H9 (cell line): ENCODE data around the gene JMJD7. TPM values are rescaled to one million over a fixed set of nuclear protein-coding genes. Genes with fewer than 3 reads are reported as not detected.

Experiments used
- DNase-seq: peaks from one replicate; pipeline ENCODE4 v3.0.0-alpha.2; 2017
- H2AFZ ChIP-seq: one replicate; pipeline ENCODE4 v1.6.1; 2013; ENCODE audit warnings: mild to moderate bottlenecking, low read length, control low read depth, moderate library complexity
- H2AK5ac ChIP-seq: 2 replicates; pipeline ENCODE4 v1.6.1; 2013; ENCODE audit warnings: low read length, control low read depth, mixed read lengths; ENCODE audit not compliant: insufficient read length
- H2BK120ac ChIP-seq: one replicate; pipeline ENCODE4 v1.6.1; 2013; ENCODE audit warnings: low read depth, mild to moderate bottlenecking, low read length, control low read depth, inconsistent platforms; ENCODE audit not compliant: poor library complexity, severe bottlenecking
- H2BK12ac ChIP-seq: 2 replicates; pipeline ENCODE4 v1.6.1; 2013; ENCODE audit warnings: low read length, control low read depth, mixed read lengths, low read depth; ENCODE audit not compliant: insufficient read length
- H2BK15ac ChIP-seq: 2 replicates; pipeline ENCODE4 v1.6.1; 2013; ENCODE audit warnings: low read depth, low read length, control low read depth
- H2BK20ac ChIP-seq: one replicate; pipeline ENCODE4 v1.6.1; 2013; ENCODE audit warnings: low read depth, mild to moderate bottlenecking, low read length, control low read depth, inconsistent platforms; ENCODE audit not compliant: poor library complexity, severe bottlenecking
- H2BK5ac ChIP-seq: 2 replicates; pipeline ENCODE4 v1.6.1; 2013; ENCODE audit warnings: low read length, control low read depth, mixed read lengths; ENCODE audit not compliant: insufficient read length
- H3K14ac ChIP-seq: 2 replicates; pipeline ENCODE4 v1.6.1; 2013; ENCODE audit warnings: low read length, control low read depth; ENCODE audit not compliant: insufficient read depth
- H3K18ac ChIP-seq: 2 replicates; pipeline ENCODE4 v1.6.1; 2013; ENCODE audit warnings: low read depth, mild to moderate bottlenecking, mixed read lengths, low read length, control low read depth; ENCODE audit not compliant: insufficient read length
- H3K23ac ChIP-seq: 2 replicates; pipeline ENCODE4 v1.6.1; 2013; ENCODE audit warnings: low read length, control low read depth, mixed read lengths, low read depth; ENCODE audit not compliant: insufficient read length
- H3K23me2 ChIP-seq: 2 replicates; pipeline ENCODE4 v1.6.1; 2013; ENCODE audit warnings: low read depth, mild to moderate bottlenecking, mixed read lengths, low read length, control low read depth; ENCODE audit not compliant: insufficient read length, poor library complexity, severe bottlenecking
- H3K27ac ChIP-seq: 2 replicates; pipeline ENCODE4 v1.5.1; 2013; ENCODE audit warnings: low read length, control low read depth, mixed read lengths, low read depth; ENCODE audit not compliant: insufficient read length
- H3K27me3 ChIP-seq: 2 replicates; pipeline ENCODE4 v1.6.1; 2013; ENCODE audit warnings: low read length, control low read depth, inconsistent platforms; ENCODE audit not compliant: insufficient read depth
- H3K4ac ChIP-seq: 2 replicates; pipeline ENCODE4 v1.6.1; 2013; ENCODE audit warnings: low read depth, mild to moderate bottlenecking, control low read depth, inconsistent platforms, low read length, moderate library complexity
- H3K4me1 ChIP-seq: 2 replicates; pipeline ENCODE4 v1.6.1; 2013; ENCODE audit warnings: low read length, control low read depth, inconsistent platforms; ENCODE audit not compliant: insufficient read depth
- H3K4me2 ChIP-seq: 2 replicates; pipeline ENCODE4 v1.6.1; 2013; ENCODE audit warnings: low read length, control low read depth, mixed read lengths; ENCODE audit not compliant: insufficient read length, insufficient read depth
- H3K56ac ChIP-seq: 2 replicates; pipeline ENCODE4 v1.6.1; 2013; ENCODE audit warnings: low read depth, mild to moderate bottlenecking, mixed read lengths, low read length, control low read depth; ENCODE audit not compliant: insufficient read length
- H3K79me1 ChIP-seq: 2 replicates; pipeline ENCODE4 v1.6.1; 2013; ENCODE audit warnings: low read depth, mild to moderate bottlenecking, moderate library complexity, low read length, control low read depth, inconsistent platforms; ENCODE audit not compliant: insufficient read depth, poor library complexity, severe bottlenecking
- H3K79me2 ChIP-seq: 2 replicates; pipeline ENCODE4 v1.6.1; 2013; ENCODE audit warnings: low read length, control low read depth, inconsistent platforms; ENCODE audit not compliant: insufficient read depth
- H3K9ac ChIP-seq: 2 replicates; pipeline ENCODE4 v1.6.1; 2013; ENCODE audit warnings: low read length, control low read depth, mixed read lengths; ENCODE audit not compliant: insufficient read length; ENCODE audit errors: extremely low read depth
- H3K9me3 ChIP-seq: one replicate; pipeline ENCODE4 v1.6.1; 2013; ENCODE audit warnings: low read depth, low read length, inconsistent platforms; ENCODE audit not compliant: control insufficient read depth
- H3T11ph ChIP-seq: one replicate; pipeline ENCODE4 v1.6.1; 2013; ENCODE audit warnings: mild to moderate bottlenecking, low read length, control low read depth, inconsistent platforms
- H4K20me1 ChIP-seq: one replicate; pipeline ENCODE4 v1.6.1; 2013; ENCODE audit not compliant: control insufficient read depth, insufficient read length, insufficient read depth
- H4K5ac ChIP-seq: 2 replicates; pipeline ENCODE4 v1.6.1; 2013; ENCODE audit warnings: low read depth, mild to moderate bottlenecking, mixed read lengths, low read length, control low read depth; ENCODE audit not compliant: insufficient read length
- H4K8ac ChIP-seq: replicated peaks from 2 replicates; pipeline ENCODE4 v1.6.1; 2013; ENCODE audit warnings: low read length, control low read depth, mixed read lengths, low read depth; ENCODE audit not compliant: insufficient read length
- H4K91ac ChIP-seq: 2 replicates; pipeline ENCODE4 v1.6.1; 2013; ENCODE audit warnings: low read depth, mild to moderate bottlenecking, moderate library complexity, mixed read lengths, low read length, control low read depth; ENCODE audit not compliant: insufficient read length
- H3K27ac Mint-ChIP-seq, 3 experiments: 2 replicates in 2 of 3; 3 replicates in 1 of 3; pipeline ENCODE4 v1.8.0; 2020 to 2021; ENCODE audit warnings: mixed read lengths in 3 of 3, mild to moderate bottlenecking in 1 of 3, moderate library complexity in 1 of 3
- H3K27me3 Mint-ChIP-seq: 2 replicates; pipeline ENCODE4 v1.8.0; 2021; ENCODE audit warnings: low read depth, mild to moderate bottlenecking, moderate library complexity, mixed read lengths
- H3K36me3 Mint-ChIP-seq, 3 experiments: 2 replicates in 2 of 3; 3 replicates in 1 of 3; pipeline ENCODE4 v1.8.0; 2020 to 2021; ENCODE audit warnings: low read depth in 3 of 3, mixed read lengths in 3 of 3; ENCODE audit not compliant: insufficient read depth in 1 of 3
- H3K4me1 Mint-ChIP-seq, 2 experiments: 2 replicates each; pipeline ENCODE4 v1.8.0; 2020; ENCODE audit warnings: mixed read lengths in 2 of 2
- H3K4me3 Mint-ChIP-seq, 2 experiments: 2 replicates in 1 of 2; 3 replicates in 1 of 2; pipeline ENCODE4 v1.8.0; 2020 to 2021; ENCODE audit warnings: mild to moderate bottlenecking in 2 of 2, mixed read lengths in 2 of 2, moderate library complexity in 1 of 2
- H3K9me3 Mint-ChIP-seq, 2 experiments: 2 replicates in 1 of 2; 3 replicates in 1 of 2; pipeline ENCODE4 v1.8.0; 2020; ENCODE audit warnings: mild to moderate bottlenecking in 2 of 2, mixed read lengths in 2 of 2, moderate library complexity in 1 of 2
- CTCF ChIP-seq: fragments of 200-600 bp; sonication (generic); conservative IDR thresholded peaks from 3 replicates; pipeline ENCODE4 v1.8.0; 2021; ENCODE audit warnings: antibody characterized with exemption, mild to moderate bottlenecking
- WGBS: extraction: QIAGEN DNeasy Blood & Tissue Kit; methylation state at CpG from one replicate; pipeline ENCODE4 v1.1.7; 2013; ENCODE audit warnings: missing lambda C conversion rate, low lambda C conversion rate, mixed read lengths; ENCODE audit not compliant: insufficient read length; ENCODE audit errors: extremely low coverage; 5-methylcytosine and 5-hydroxymethylcytosine counted together
- total RNA-seq: library from RNA; stranded (reverse); gene quantifications from 2 replicates; pipeline ENCODE4 v1.2.1, GENCODE V29; 2021

Gene JMJD7
- total RNA-seq, 1 experiment from 2014 or later: 13.3 TPM

DNA sequence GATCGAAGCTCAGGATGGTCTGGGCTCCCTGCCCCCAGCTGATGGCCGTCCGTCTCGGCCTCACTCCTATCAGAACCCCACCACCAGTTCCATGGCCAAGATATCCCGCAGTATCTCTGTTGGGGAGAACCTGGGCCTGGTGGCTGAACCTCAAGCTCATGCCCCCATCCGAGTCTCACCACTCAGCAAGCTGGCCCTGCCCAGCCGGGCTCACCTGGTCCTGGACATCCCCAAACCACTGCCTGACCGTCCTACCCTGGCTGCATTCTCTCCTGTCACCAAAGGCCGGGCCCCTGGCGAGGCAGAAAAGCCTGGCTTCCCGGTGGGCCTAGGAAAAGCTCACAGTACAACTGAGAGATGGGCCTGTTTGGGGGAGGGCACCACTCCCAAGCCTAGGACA, 4.4 kb upstream of the JMJD7 start:
- Mint-ChIP-seq H3K9me3 (no peaks in the 10 kb centered on the region), H3K4me1 (peaks cover 6 to 14% of the 10 kb centered on the region in 2 experiments), H3K27ac (no peak overlapping the region), H3K27me3 (no peaks in the 10 kb centered on the region), H3K36me3 (peaks cover 0 to 8% (median 4%) of the 10 kb centered on the region in 3 experiments; a peak in 5 of 7 replicates), H3K4me3 (no peak overlapping the region)
- Histone ChIP-seq H2AFZ (no peak overlapping the region), H2AK5ac (no peak overlapping the region), H3K4me2 (no peak overlapping the region), H3K4me1 (no peaks in the 10 kb centered on the region), H2BK5ac (no peak overlapping the region), H3K27ac (no peak overlapping the region), H2BK20ac (no peak overlapping the region), H2BK15ac (no peak overlapping the region), H3K23ac (no peak overlapping the region), H3K4ac (no peak overlapping the region), H3K14ac (no peak overlapping the region), H3K9me3 (no peaks in the 10 kb centered on the region), H3K27me3 (no peaks in the 10 kb centered on the region), H3K56ac (no peak overlapping the region), H4K91ac (no peak overlapping the region), H3K23me2 (peaks cover 10% of the 10 kb centered on the region), H2BK12ac (no peak overlapping the region), H4K20me1 (no peaks in the 10 kb centered on the region), H4K5ac (no peak overlapping the region), H3K9ac (no peak overlapping the region), H3K79me2 (no peaks in the 10 kb centered on the region), H2BK120ac (no peak overlapping the region), H3K79me1 (no peaks in the 10 kb centered on the region), H3T11ph (no peak overlapping the region), H3K18ac (no peak overlapping the region), H4K8ac (no peak overlapping the region)
- DNase-seq: no peak
- WGBS: no CpG with 5 or more reads among the region's 11 CpGs
- no peak for TF ChIP-seq CTCF
